D721Med (cell line): ENCODE data around the gene TM7SF2.

Experiments
- DNase-seq: peaks from one replicate; pipeline ENCODE4 v3.0.0; 2011; ENCODE audit warnings: low spot score; ENCODE audit not compliant: insufficient read length
- FAIRE-seq: peaks from 2 replicates; lab custom pipeline; 2011; peaks lifted over from hg19 to GRCh38; lab: Jason Lieb, UNC
- CTCF ChIP-seq: IDR thresholded peaks from 2 replicates; pipeline ENCODE4 v1.5.1; 2012; ENCODE audit warnings: mild to moderate bottlenecking, control low read depth; ENCODE audit not compliant: insufficient read depth; ENCODE audit errors: missing control alignments

Gene TM7SF2

GRCh38 chr11:65163684-65164083 is 52.0 kb downstream of the TM7SF2 start:
- FAIRE-seq (no peak), DNase-seq (no peak)
- TF ChIP-seq CTCF = no peak
